GM12878 (cell line): ENCODE measurements around the gene ZNF200. TPM values are rescaled to one million over a fixed set of nuclear protein-coding genes. Genes with fewer than 3 reads are reported as not detected.

Experiments used
- ASH2L ChIP-seq: fragments of 300-600, 200-600 bp; sonication (generic); IDR thresholded peaks from 2 replicates; pipeline ENCODE4 v1.6.1; 2017; ENCODE audit warnings: low read depth, mild to moderate bottlenecking, borderline replicate concordance
- CBX3 ChIP-seq: fragments of 200-600 bp; sonication (generic); IDR thresholded peaks from 2 replicates; pipeline ENCODE4 v1.6.1; 2016; ENCODE audit warnings: low read depth, borderline replicate concordance
- MEF2B ChIP-seq: fragments of 450-650 bp; IDR thresholded peaks from 2 replicates; pipeline ENCODE4 v1.6.1; 2018; ENCODE audit warnings: mild to moderate bottlenecking, moderate library complexity; ENCODE audit not compliant: partially characterized antibody, poor library complexity, severe bottlenecking
- NFIC ChIP-seq: IDR thresholded peaks from 2 replicates; pipeline ENCODE4 v1.6.1; 2012; ENCODE audit warnings: low read depth, mild to moderate bottlenecking, inconsistent platforms, low read length, moderate library complexity
- NFYA ChIP-seq: IDR thresholded peaks from 2 replicates; pipeline ENCODE4 v1.6.1; 2011; ENCODE audit warnings: low read depth, mild to moderate bottlenecking, low read length, improper control_type of control experiment, borderline replicate concordance
- NR2C1 ChIP-seq: fragments of 450-650 bp; IDR thresholded peaks from 2 replicates; pipeline ENCODE4 v1.6.1; 2017; ENCODE audit warnings: antibody characterized with exemption, mild to moderate bottlenecking, moderate library complexity
- NR2C2 ChIP-seq: IDR thresholded peaks from 2 replicates; pipeline ENCODE4 v1.6.1; 2011; ENCODE audit warnings: borderline replicate concordance, low read depth; ENCODE audit not compliant: control insufficient read depth, insufficient read length
- RB1 ChIP-seq: fragments of 450-650 bp; formaldehyde crosslinking; IDR thresholded peaks from 2 replicates; pipeline ENCODE4 v1.6.1; 2017; ENCODE audit warnings: mild to moderate bottlenecking, borderline replicate concordance
- ZNF384 ChIP-seq: IDR thresholded peaks from 2 replicates; pipeline ENCODE4 v1.6.1; 2012; ENCODE audit warnings: low read depth, mild to moderate bottlenecking, low read length, improper control_type of control experiment, borderline replicate concordance
- ZZZ3 ChIP-seq: IDR thresholded peaks from 2 replicates; pipeline ENCODE4 v1.6.1; 2011; ENCODE audit warnings: low read depth; ENCODE audit not compliant: control insufficient read depth, insufficient read length
- polyA plus RNA-seq, 11 experiments: library from polyadenylated mRNA; depleted of rRNA in 4 of 11; unstranded in 6 of 11; stranded (reverse) in 5 of 11; fragments of >200 nt; fragmentation: Nextera tagmentation in 4 of 11; fragmentation: Illumina TruSeq in 1 of 11; extraction: Ambion mirVana in 4 of 11; extraction: Trizol in 1 of 11; gene quantifications; 1 replicate in 1 of 11; 2 replicates in 10 of 11; pipeline versions ENCODE4 v1.2.1 to v1.2.3, GENCODE V29; 2011 to 2016; ENCODE audit warnings: inconsistent platforms in 2 of 11, missing spikeins in 2 of 11, low read depth in 1 of 11
- total RNA-seq, 4 experiments: library from RNA; depleted of rRNA in 3 of 4; stranded (reverse); fragments of >200 nt in 3 of 4; fragmentation: Illumina TruSeq in 1 of 4; extraction: Trizol in 1 of 4; gene quantifications; 2 replicates each; pipeline versions ENCODE4 v1.2.1 to v1.2.3, GENCODE V29; 2013 to 2021
- TF ChIP-seq, protein P1 (sequence below): fragments of 450-650 bp; IDR thresholded peaks from 2 replicates; pipeline ENCODE4 v1.6.1; 2014; ENCODE audit warnings: mild to moderate bottlenecking
- TF ChIP-seq, protein P2 (sequence below): IDR thresholded peaks from 2 replicates; pipeline ENCODE4 v1.6.1; 2011; ENCODE audit warnings: low read depth, mild to moderate bottlenecking, low read length, moderate library complexity, borderline replicate concordance; ENCODE audit errors: extremely low read depth
- TF ChIP-seq, protein P3 (sequence below), 3 experiments: IDR thresholded peaks in 2 of 3; conservative IDR thresholded peaks in 1 of 3; 2 replicates each; pipeline ENCODE4 v1.5.1; 2011; ENCODE audit warnings: low read depth in 3 of 3, low read length in 3 of 3, mild to moderate bottlenecking in 3 of 3, control low read depth in 2 of 3, moderate library complexity in 2 of 3, inconsistent platforms in 1 of 3, mixed read lengths in 1 of 3; ENCODE audit not compliant: control insufficient read depth in 2 of 3, insufficient read depth in 1 of 3; ENCODE audit errors: extremely low read depth in 1 of 3
- TF ChIP-seq, protein P4 (sequence below): fragments of 450-650 bp; IDR thresholded peaks from 2 replicates; pipeline ENCODE4 v1.6.1; 2016; ENCODE audit warnings: mild to moderate bottlenecking, moderate library complexity, borderline replicate concordance
- TF ChIP-seq, protein P5 (sequence below): fragments of 450-650 bp; IDR thresholded peaks from 2 replicates; pipeline ENCODE4 v1.6.1; 2017; ENCODE audit warnings: mild to moderate bottlenecking, moderate library complexity

ZNF200 gene
- total and polyA plus RNA-seq, 10 of the 15 experiments (the other 5 are each of a cell fraction or from before 2014, with no cell fraction given) = 4.0 to 13.9 (median 9.6) TPM

DNA sequence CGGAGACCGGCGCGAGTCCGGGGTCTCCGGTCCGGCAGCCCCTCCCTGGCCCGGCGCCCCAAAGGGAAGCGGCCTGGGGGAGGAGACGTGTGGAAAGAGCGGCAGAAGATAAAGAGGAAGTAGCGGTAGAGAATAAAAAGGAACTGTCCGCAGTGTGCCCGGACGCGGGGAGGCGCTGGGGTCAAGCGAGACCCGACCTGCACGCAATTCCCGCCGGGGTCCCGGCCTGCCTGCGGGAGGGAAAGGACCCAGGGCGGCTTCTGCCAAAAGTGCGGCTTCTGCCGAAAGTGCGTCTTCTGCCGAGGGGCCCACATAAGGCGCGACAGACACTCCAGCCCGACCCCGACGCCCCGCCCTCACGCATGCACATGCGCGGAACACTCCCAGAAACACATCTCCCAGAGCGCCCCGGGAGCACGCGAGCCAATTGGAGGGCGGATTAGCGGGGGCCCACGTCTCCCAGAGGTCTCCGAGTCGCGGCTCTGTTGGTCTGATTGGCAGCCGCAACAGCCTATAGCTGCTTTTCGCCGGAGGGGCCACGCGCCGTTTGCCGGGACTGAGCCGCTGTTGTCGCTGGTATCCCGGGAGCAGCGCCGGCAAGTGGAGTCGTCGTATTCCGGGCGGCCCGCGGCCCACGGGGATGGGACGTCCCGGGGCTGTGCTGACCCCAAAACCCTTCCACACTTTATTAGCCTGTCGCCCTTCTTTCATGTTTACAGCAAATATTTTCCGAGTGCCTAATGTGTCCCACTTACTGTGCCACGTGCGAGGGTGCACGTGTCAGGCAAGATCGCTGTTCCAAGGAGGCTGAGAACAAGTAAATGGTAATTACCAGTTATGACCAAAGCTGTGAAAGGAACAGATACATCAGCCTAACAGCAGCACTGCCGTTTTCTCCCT, 29.4 kb upstream of the ZNF200 start (continued):
- TF ChIP-seq, protein P1, sequence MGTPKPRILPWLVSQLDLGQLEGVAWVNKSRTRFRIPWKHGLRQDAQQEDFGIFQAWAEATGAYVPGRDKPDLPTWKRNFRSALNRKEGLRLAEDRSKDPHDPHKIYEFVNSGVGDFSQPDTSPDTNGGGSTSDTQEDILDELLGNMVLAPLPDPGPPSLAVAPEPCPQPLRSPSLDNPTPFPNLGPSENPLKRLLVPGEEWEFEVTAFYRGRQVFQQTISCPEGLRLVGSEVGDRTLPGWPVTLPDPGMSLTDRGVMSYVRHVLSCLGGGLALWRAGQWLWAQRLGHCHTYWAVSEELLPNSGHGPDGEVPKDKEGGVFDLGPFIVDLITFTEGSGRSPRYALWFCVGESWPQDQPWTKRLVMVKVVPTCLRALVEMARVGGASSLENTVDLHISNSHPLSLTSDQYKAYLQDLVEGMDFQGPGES = peak; percentile 72; the same call in 1 of the 2 replicates
- TF ChIP-seq ZNF384 = no peak
- TF ChIP-seq, protein P2, sequence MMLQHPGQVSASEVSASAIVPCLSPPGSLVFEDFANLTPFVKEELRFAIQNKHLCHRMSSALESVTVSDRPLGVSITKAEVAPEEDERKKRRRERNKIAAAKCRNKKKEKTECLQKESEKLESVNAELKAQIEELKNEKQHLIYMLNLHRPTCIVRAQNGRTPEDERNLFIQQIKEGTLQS = no peak
- no peak for TF ChIP-seq CBX3
- TF ChIP-seq NFIC = no peak
- TF ChIP-seq, protein P3, sequence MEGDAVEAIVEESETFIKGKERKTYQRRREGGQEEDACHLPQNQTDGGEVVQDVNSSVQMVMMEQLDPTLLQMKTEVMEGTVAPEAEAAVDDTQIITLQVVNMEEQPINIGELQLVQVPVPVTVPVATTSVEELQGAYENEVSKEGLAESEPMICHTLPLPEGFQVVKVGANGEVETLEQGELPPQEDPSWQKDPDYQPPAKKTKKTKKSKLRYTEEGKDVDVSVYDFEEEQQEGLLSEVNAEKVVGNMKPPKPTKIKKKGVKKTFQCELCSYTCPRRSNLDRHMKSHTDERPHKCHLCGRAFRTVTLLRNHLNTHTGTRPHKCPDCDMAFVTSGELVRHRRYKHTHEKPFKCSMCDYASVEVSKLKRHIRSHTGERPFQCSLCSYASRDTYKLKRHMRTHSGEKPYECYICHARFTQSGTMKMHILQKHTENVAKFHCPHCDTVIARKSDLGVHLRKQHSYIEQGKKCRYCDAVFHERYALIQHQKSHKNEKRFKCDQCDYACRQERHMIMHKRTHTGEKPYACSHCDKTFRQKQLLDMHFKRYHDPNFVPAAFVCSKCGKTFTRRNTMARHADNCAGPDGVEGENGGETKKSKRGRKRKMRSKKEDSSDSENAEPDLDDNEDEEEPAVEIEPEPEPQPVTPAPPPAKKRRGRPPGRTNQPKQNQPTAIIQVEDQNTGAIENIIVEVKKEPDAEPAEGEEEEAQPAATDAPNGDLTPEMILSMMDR (IDR thresholded peaks at IDR 0.05 in 2 of 3, conservative IDR thresholded peaks at IDR 0.05 in 1 of 3; ENCODE audit: control insufficient read depth in 2 of 3, extremely low read depth in 1 of 3, insufficient read depth in 1 of 3, low read depth in 3 of 3, low read length in 3 of 3) = peak; percentile 38 to 47 (median 44)
- TF ChIP-seq, protein P4, sequence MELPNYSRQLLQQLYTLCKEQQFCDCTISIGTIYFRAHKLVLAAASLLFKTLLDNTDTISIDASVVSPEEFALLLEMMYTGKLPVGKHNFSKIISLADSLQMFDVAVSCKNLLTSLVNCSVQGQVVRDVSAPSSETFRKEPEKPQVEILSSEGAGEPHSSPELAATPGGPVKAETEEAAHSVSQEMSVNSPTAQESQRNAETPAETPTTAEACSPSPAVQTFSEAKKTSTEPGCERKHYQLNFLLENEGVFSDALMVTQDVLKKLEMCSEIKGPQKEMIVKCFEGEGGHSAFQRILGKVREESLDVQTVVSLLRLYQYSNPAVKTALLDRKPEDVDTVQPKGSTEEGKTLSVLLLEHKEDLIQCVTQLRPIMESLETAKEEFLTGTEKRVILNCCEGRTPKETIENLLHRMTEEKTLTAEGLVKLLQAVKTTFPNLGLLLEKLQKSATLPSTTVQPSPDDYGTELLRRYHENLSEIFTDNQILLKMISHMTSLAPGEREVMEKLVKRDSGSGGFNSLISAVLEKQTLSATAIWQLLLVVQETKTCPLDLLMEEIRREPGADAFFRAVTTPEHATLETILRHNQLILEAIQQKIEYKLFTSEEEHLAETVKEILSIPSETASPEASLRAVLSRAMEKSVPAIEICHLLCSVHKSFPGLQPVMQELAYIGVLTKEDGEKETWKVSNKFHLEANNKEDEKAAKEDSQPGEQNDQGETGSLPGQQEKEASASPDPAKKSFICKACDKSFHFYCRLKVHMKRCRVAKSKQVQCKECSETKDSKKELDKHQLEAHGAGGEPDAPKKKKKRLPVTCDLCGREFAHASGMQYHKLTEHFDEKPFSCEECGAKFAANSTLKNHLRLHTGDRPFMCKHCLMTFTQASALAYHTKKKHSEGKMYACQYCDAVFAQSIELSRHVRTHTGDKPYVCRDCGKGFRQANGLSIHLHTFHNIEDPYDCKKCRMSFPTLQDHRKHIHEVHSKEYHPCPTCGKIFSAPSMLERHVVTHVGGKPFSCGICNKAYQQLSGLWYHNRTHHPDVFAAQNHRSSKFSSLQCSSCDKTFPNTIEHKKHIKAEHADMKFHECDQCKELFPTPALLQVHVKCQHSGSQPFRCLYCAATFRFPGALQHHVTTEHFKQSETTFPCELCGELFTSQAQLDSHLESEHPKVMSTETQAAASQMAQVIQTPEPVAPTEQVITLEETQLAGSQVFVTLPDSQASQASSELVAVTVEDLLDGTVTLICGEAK = peak; percentile 18; the same call in 1 of the 2 replicates
- 0 out of 2 replicates have a peak, but pooled peaks have one; percentile 34 for TF ChIP-seq RB1
- no peak for TF ChIP-seq ASH2L
- TF ChIP-seq NR2C2 = no peak
- TF ChIP-seq ZZZ3 = no peak
- TF ChIP-seq NFYA = no peak; the same call in 1 of the 2 replicates
- peak; percentile 57 for TF ChIP-seq NR2C1
- TF ChIP-seq, protein P5, sequence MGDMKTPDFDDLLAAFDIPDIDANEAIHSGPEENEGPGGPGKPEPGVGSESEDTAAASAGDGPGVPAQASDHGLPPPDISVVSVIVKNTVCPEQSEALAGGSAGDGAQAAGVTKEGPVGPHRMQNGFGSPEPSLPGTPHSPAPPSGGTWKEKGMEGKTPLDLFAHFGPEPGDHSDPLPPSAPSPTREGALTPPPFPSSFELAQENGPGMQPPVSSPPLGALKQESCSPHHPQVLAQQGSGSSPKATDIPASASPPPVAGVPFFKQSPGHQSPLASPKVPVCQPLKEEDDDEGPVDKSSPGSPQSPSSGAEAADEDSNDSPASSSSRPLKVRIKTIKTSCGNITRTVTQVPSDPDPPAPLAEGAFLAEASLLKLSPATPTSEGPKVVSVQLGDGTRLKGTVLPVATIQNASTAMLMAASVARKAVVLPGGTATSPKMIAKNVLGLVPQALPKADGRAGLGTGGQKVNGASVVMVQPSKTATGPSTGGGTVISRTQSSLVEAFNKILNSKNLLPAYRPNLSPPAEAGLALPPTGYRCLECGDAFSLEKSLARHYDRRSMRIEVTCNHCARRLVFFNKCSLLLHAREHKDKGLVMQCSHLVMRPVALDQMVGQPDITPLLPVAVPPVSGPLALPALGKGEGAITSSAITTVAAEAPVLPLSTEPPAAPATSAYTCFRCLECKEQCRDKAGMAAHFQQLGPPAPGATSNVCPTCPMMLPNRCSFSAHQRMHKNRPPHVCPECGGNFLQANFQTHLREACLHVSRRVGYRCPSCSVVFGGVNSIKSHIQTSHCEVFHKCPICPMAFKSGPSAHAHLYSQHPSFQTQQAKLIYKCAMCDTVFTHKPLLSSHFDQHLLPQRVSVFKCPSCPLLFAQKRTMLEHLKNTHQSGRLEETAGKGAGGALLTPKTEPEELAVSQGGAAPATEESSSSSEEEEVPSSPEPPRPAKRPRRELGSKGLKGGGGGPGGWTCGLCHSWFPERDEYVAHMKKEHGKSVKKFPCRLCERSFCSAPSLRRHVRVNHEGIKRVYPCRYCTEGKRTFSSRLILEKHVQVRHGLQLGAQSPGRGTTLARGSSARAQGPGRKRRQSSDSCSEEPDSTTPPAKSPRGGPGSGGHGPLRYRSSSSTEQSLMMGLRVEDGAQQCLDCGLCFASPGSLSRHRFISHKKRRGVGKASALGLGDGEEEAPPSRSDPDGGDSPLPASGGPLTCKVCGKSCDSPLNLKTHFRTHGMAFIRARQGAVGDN = peak; percentile 63; the same call in 1 of the 2 replicates
- TF ChIP-seq MEF2B = no peak
